HCT116 (cell line): ENCODE results near the gene ESPN.

ENCODE experiments used
- CBX3 ChIP-seq: IDR thresholded peaks from 2 replicates; pipeline ENCODE4 v1.6.1; 2012; ENCODE audit warnings: low read depth
- EZH2 ChIP-seq: fragments of 200-600 bp; sonication (generic); IDR thresholded peaks from 2 replicates; pipeline ENCODE4 v1.6.1; 2017; ENCODE audit warnings: antibody characterized with exemption, mixed run types
- EZH2phosphoT487 ChIP-seq: fragments of 200-600 bp; IDR thresholded peaks from 2 replicates; pipeline ENCODE4 v1.6.1; 2018; ENCODE audit warnings: antibody characterized with exemption, borderline replicate concordance
- JUND ChIP-seq: IDR thresholded peaks from 2 replicates; pipeline ENCODE4 v1.6.1; 2012
- MAX ChIP-seq: IDR thresholded peaks from 2 replicates; pipeline ENCODE4 v1.6.1; 2012
- POLR2A ChIP-seq: IDR thresholded peaks from 2 replicates; pipeline ENCODE4 v1.7.0; 2011; ENCODE audit warnings: borderline replicate concordance; ENCODE audit not compliant: insufficient read depth, insufficient read length; ENCODE audit errors: extremely low read depth
- POLR2AphosphoS5 ChIP-seq: IDR thresholded peaks from 2 replicates; pipeline ENCODE4 v1.6.1; 2011; ENCODE audit warnings: mild to moderate bottlenecking, low read depth, low read length, moderate library complexity
- SIN3A ChIP-seq: IDR thresholded peaks from 2 replicates; pipeline ENCODE4 v1.6.1; 2012; ENCODE audit warnings: low read depth
- YY1 ChIP-seq: IDR thresholded peaks from 2 replicates; pipeline ENCODE4 v1.6.1; 2011; ENCODE audit warnings: low read length, low read depth, moderate library complexity, mild to moderate bottlenecking; ENCODE audit not compliant: insufficient replicate concordance; ENCODE audit errors: extremely low read depth
- ZFX ChIP-seq: fragments of 450-650 bp; IDR thresholded peaks from 2 replicates; pipeline ENCODE4 v1.6.1; 2017
- ZNF274 ChIP-seq: fragments of 200-500 bp; sonication (Bioruptor generic); IDR thresholded peaks from 2 replicates; pipeline ENCODE4 v1.6.1; 2014; ENCODE audit warnings: mild to moderate bottlenecking, low read depth, low read length, inconsistent platforms
- TF ChIP-seq, protein P1 (sequence below): IDR thresholded peaks from 2 replicates; pipeline ENCODE4 v1.6.1; 2012; ENCODE audit warnings: low read depth
- TF ChIP-seq, protein P2 (sequence below), 3 experiments: fragments of 200-600 bp in 1 of 3; sonication (generic) in 1 of 3; IDR thresholded peaks in 2 of 3; conservative IDR thresholded peaks in 1 of 3; 2 replicates each; pipeline ENCODE4 v1.5.1; 2012 to 2017; ENCODE audit warnings: low read depth in 2 of 3, low read length in 2 of 3, antibody characterized with exemption in 1 of 3, borderline replicate concordance in 1 of 3, control low read depth in 1 of 3, mild to moderate bottlenecking in 1 of 3, mixed read lengths in 1 of 3, mixed run types in 1 of 3, moderate library complexity in 1 of 3; ENCODE audit not compliant: insufficient read depth in 1 of 3
- TF ChIP-seq, protein P3 (sequence below): IDR thresholded peaks from 2 replicates; pipeline ENCODE4 v1.6.1; 2011; ENCODE audit warnings: mild to moderate bottlenecking, low read length, moderate library complexity; ENCODE audit not compliant: insufficient replicate concordance; ENCODE audit errors: extremely low read depth

GRCh38 chr1:6418668-6419396 lies 5.7 kb upstream of the ESPN start:
- TF ChIP-seq EZH2phosphoT487 = no peak
- TF ChIP-seq, protein P1, sequence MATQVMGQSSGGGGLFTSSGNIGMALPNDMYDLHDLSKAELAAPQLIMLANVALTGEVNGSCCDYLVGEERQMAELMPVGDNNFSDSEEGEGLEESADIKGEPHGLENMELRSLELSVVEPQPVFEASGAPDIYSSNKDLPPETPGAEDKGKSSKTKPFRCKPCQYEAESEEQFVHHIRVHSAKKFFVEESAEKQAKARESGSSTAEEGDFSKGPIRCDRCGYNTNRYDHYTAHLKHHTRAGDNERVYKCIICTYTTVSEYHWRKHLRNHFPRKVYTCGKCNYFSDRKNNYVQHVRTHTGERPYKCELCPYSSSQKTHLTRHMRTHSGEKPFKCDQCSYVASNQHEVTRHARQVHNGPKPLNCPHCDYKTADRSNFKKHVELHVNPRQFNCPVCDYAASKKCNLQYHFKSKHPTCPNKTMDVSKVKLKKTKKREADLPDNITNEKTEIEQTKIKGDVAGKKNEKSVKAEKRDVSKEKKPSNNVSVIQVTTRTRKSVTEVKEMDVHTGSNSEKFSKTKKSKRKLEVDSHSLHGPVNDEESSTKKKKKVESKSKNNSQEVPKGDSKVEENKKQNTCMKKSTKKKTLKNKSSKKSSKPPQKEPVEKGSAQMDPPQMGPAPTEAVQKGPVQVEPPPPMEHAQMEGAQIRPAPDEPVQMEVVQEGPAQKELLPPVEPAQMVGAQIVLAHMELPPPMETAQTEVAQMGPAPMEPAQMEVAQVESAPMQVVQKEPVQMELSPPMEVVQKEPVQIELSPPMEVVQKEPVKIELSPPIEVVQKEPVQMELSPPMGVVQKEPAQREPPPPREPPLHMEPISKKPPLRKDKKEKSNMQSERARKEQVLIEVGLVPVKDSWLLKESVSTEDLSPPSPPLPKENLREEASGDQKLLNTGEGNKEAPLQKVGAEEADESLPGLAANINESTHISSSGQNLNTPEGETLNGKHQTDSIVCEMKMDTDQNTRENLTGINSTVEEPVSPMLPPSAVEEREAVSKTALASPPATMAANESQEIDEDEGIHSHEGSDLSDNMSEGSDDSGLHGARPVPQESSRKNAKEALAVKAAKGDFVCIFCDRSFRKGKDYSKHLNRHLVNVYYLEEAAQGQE = no peak
- TF ChIP-seq, protein P2, sequence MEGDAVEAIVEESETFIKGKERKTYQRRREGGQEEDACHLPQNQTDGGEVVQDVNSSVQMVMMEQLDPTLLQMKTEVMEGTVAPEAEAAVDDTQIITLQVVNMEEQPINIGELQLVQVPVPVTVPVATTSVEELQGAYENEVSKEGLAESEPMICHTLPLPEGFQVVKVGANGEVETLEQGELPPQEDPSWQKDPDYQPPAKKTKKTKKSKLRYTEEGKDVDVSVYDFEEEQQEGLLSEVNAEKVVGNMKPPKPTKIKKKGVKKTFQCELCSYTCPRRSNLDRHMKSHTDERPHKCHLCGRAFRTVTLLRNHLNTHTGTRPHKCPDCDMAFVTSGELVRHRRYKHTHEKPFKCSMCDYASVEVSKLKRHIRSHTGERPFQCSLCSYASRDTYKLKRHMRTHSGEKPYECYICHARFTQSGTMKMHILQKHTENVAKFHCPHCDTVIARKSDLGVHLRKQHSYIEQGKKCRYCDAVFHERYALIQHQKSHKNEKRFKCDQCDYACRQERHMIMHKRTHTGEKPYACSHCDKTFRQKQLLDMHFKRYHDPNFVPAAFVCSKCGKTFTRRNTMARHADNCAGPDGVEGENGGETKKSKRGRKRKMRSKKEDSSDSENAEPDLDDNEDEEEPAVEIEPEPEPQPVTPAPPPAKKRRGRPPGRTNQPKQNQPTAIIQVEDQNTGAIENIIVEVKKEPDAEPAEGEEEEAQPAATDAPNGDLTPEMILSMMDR (IDR thresholded peaks at IDR 0.05 in 2 of 3, conservative IDR thresholded peaks at IDR 0.05 in 1 of 3; ENCODE audit: borderline replicate concordance in 1 of 3, insufficient read depth in 1 of 3, low read depth in 2 of 3, low read length in 2 of 3) = no peak
- no peak for TF ChIP-seq CBX3
- no peak for TF ChIP-seq MAX
- TF ChIP-seq POLR2A = no peak
- no peak for TF ChIP-seq POLR2AphosphoS5
- no peak for TF ChIP-seq EZH2
- no peak for TF ChIP-seq ZNF274
- TF ChIP-seq, protein P3, sequence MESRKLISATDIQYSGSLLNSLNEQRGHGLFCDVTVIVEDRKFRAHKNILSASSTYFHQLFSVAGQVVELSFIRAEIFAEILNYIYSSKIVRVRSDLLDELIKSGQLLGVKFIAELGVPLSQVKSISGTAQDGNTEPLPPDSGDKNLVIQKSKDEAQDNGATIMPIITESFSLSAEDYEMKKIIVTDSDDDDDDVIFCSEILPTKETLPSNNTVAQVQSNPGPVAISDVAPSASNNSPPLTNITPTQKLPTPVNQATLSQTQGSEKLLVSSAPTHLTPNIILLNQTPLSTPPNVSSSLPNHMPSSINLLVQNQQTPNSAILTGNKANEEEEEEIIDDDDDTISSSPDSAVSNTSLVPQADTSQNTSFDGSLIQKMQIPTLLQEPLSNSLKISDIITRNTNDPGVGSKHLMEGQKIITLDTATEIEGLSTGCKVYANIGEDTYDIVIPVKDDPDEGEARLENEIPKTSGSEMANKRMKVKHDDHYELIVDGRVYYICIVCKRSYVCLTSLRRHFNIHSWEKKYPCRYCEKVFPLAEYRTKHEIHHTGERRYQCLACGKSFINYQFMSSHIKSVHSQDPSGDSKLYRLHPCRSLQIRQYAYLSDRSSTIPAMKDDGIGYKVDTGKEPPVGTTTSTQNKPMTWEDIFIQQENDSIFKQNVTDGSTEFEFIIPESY = no peak
- no peak for TF ChIP-seq SIN3A
- TF ChIP-seq YY1 = no peak
- TF ChIP-seq ZFX = no peak
- no peak for TF ChIP-seq JUND
